K562 (cell line): ENCODE results near the gene EPX. TPM values are rescaled to one million over a fixed set of nuclear protein-coding genes. Genes with fewer than 3 reads are reported as not detected.

Experiments used
- CUX1 ChIP-seq: fragments of 200-800 bp; sonication (Bioruptor generic); IDR thresholded peaks from 2 replicates; pipeline ENCODE4 v1.6.1; 2016; ENCODE audit warnings: missing genetic modification characterization, missing compliant biosample characterization
- FOXA1 ChIP-seq: fragments of 450-650 bp; IDR thresholded peaks from 2 replicates; pipeline ENCODE4 v1.6.1; 2016; ENCODE audit warnings: mild to moderate bottlenecking, borderline replicate concordance
- GABPB1 ChIP-seq: sonication (generic); formaldehyde crosslinking; IDR thresholded peaks from 2 replicates; pipeline ENCODE4 v1.8.0; 2022; ENCODE audit warnings: mild to moderate bottlenecking, missing genetic modification reagents
- LCOR ChIP-seq: sonication (generic); formaldehyde crosslinking; IDR thresholded peaks from 2 replicates; pipeline ENCODE4 v1.8.0; 2022; ENCODE audit warnings: mild to moderate bottlenecking, missing genetic modification reagents
- MGA ChIP-seq: fragments of 450-650 bp; IDR thresholded peaks from 2 replicates; pipeline ENCODE4 v1.6.1; 2016; ENCODE audit warnings: mild to moderate bottlenecking, moderate library complexity
- NUFIP1 ChIP-seq: fragments of 450-650 bp; IDR thresholded peaks from 2 replicates; pipeline ENCODE4 v1.6.1; 2018; ENCODE audit not compliant: partially characterized antibody
- PML ChIP-seq: IDR thresholded peaks from 2 replicates; pipeline ENCODE4 v1.6.1; 2012; ENCODE audit warnings: low read length, inconsistent platforms
- UBTF ChIP-seq, 2 experiments: IDR thresholded peaks; 2 replicates each; pipeline ENCODE4 v1.6.1; 2012; ENCODE audit warnings: improper control_type of control experiment in 2 of 2, low read depth in 2 of 2, low read length in 2 of 2, borderline replicate concordance in 1 of 2
- ZFP1 ChIP-seq: fragments of 450-650 bp; formaldehyde crosslinking; IDR thresholded peaks from 2 replicates; pipeline ENCODE4 v1.4.0; 2020; ENCODE audit warnings: mild to moderate bottlenecking, mixed read lengths
- polyA plus RNA-seq, 8 experiments: library from polyadenylated mRNA; depleted of rRNA in 4 of 8; stranded (reverse) in 5 of 8; unstranded in 3 of 8; fragments of >200 nt; fragmentation: Nextera tagmentation in 2 of 8; fragmentation: Illumina TruSeq in 1 of 8; extraction: Ambion mirVana in 2 of 8; extraction: Trizol in 1 of 8; gene quantifications; 2 replicates each; pipeline versions ENCODE4 v1.2.1 to v1.2.3, GENCODE V29; 2011 to 2014; ENCODE audit warnings: inconsistent platforms in 1 of 8, missing spikeins in 1 of 8
- total RNA-seq, 7 experiments: library from RNA; depleted of rRNA in 6 of 7; stranded (reverse); fragments of >200 nt in 6 of 7; fragmentation: Illumina TruSeq in 2 of 7; extraction: Trizol in 2 of 7; gene quantifications; 2 replicates each; pipeline versions ENCODE4 v1.2.1 to v1.2.3, GENCODE V29; 2011 to 2021; ENCODE audit warnings: low replicate concordance in 1 of 7

EPX gene
- total and polyA plus RNA-seq, 9 of the 15 experiments (the other 6 are each of a cell fraction or from before 2014, with no cell fraction given): 0.07 to 0.33 (median 0.19) TPM; not detected in 3

- TF ChIP-seq MGA (peak; percentile 88), GABPB1 (peak; percentile 63), UBTF (IDR thresholded peaks at IDR 0.05; ENCODE audit: borderline replicate concordance in 1 of 2, low read depth in 2 of 2, low read length in 2 of 2) (peak in 1 of 2 experiments; percentile 48; a peak in 1 of 4 replicates), FOXA1 (no peak), LCOR (CRISPR knock-in tag) (no peak), CUX1 (no peak), PML (no peak), ZFP1 (CRISPR knock-in tag) (no peak), NUFIP1 (no peak)
Measured at GRCh38 chr17:58232707-58233156, 40.2 kb downstream of the EPX start (continued).
